HK-2 (cell line): Measurements from ENCODE around the gene ZNF627.
A peak's percentile ranks its signal among the peaks of the same experiment; 100 is the strongest.
"Not testable (repeated sequence)": the region's sequence is repeated elsewhere in the genome, so short reads cannot be mapped to it uniquely, and the experiment has no call there.

ENCODE experiments used
- DNase-seq: peaks from one replicate; pipeline ENCODE4 v3.0.0-alpha.2; 2018; ENCODE audit not compliant: unreplicated experiment

ZNF627 gene

DNA sequence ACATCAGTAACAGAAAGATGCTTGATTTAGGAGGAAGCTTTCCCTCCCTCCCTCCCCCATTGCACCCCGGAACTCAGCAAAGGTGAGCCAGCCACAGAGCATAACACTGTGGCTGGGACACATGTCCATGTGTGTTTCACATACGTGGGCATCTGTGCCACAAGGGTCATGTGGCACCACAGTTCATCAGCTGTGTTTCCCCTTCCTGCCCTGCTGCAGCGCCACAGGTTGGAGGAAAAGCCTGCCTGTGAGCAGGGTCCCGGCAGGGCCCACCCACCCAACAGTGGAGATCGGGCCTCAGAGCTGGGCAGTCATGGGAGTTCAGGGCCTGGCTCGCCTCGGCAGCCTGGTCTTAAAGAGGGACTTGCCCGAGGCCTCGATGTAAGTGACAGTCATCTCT, 22.6 kb upstream of the ZNF627 start:
- no peak for DNase-seq

DNA sequence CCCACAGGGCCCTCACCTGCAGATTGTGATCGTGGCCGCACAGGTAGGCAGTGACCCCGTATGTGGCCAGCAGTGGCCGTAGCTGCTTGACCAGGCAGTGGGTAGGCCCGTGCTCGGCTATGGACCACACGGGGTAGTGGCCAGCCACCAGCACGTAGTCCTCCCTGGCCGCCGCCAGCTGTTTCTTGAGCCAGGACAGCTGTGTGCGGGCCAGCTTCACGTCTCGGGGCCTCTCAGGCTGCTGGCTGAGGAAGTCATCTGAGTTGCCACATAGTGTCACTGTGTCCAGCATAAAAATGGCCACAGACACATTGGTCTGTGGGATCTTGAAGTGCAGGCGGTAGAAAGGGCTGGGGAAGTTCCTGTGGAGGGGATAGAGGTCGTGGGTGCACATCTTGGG, 21.1 kb upstream of the ZNF627 start:
- DNase-seq: no peak

DNA sequence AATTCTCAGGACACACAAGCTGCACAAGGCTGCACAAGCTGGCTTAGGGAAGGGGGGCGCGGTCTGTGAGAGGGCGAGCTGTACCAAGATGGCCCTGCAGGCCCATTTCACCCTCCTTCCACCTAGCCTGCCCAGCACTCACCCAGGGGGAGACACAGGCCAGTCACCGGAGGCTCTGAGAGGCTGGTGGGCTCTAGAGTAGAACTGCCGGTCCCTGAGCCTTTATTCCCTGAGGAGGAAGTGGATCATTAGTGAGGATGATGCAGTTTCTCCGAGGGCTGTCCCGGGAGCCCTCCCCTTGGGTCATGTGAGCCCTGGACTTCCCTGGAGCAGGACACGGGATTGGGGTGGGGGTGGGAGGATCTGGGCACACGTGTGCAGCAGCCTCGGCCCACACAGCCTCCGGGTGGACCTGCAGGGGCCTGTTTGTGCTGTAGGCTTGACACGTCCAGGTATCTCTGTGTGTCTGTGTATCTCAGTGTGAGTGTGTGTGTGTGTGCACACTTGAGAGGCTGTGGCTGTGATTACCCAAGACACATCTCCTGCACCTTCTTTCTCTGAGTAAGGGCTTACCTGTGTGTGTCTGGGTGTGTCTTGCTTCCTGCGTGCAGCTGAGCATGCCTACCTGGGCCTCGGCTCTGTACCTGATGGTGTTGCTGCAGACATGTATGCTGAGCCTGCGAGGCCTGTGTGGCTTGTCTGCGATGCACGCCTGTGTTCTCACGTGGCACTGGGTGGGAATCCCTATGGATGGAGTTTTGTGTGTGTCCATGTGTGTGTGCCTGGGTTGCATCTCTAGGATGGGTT, 19.6 kb upstream of the ZNF627 start, which contains the start of gene ACP5:
ACP5 (minus strand) TSS at position 195 of the 807 bp plus-strand sequence. CDS start 328 bp downstream, outside the sequence.
- DNase-seq: peak; percentile 42

DNA sequence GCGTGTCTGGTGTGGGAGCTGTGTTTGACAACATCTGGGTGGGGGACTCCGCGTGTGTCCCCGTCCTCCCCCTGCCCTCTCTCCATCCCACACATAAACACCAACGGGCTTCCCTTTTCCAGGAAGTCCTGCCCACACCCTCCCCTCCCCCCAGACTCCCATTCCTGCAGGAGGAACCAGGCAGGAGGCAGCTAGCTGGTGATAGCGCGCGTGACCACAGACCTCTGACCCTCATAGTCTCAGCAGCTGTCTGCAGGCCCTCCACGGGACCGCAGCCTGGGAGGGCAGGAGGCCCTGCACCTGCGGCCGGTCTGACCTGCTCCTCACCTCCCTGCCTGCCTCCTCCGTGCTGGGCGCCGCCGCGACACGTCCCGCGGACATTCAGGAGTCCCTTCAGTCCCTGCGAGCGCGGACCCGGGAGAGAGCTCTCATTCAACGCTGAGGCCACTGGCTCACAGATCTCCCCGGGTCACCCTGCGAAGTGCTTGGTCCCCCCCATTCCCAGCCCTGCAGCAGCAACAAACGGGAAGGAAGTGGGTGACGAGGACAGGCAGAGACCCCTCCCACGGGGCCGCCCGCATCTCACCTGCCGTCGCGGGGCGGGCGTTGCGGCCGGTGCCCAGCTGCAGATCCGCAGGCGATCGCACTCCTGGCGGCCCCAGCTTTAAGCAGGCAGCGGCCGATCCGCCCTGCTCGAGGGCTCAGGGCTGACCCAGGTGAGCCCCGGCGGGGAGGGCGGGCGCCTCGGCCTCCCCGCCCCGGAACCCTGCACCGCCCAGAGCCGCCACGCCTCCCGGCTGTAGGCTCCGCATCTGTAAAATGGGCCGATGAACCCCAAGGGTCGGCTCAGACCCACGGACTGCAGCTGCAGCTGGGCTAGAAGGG, 18.8 kb upstream of the ZNF627 start:
- DNase-seq: no peak

DNA sequence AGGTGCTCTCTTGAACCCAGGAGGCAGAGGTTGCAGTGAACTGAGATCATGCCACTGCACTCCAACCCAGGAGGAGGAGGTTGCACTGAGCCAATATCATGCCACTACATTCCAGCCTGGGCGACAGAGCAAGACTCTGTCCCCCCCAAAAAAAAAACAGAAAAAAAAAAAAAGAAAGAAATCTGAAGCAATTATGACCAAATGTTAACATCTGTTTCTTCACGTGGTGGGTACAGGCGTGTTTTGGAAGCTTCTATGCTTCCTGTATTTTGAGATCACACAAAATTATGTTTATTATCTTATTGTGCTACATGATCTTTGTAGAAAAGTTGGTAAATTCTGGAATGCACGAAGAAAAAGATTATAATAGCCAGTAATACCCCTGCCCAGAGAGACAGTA, 17.2 kb upstream of the ZNF627 start:
- no peak for DNase-seq

DNA sequence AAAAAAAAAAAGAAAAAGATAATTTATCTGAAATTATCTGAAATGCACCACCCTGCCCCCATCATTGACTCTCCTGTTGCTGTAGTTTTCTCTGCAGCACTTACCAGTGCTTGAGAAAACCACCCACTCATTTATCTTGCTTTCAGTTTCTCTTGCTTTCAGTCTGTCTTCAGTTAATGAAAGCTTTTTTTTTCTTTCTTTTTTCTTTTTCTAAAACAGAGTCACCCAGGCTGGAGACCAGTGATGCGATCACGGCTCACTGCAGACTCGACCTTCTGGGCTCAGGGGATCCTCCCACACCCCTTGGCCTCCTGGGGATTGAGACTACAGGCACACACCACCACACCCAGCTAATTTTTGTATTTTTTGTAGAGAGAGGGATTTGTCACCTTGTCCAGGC, 15.5 kb upstream of the ZNF627 start:
- no peak for DNase-seq

DNA sequence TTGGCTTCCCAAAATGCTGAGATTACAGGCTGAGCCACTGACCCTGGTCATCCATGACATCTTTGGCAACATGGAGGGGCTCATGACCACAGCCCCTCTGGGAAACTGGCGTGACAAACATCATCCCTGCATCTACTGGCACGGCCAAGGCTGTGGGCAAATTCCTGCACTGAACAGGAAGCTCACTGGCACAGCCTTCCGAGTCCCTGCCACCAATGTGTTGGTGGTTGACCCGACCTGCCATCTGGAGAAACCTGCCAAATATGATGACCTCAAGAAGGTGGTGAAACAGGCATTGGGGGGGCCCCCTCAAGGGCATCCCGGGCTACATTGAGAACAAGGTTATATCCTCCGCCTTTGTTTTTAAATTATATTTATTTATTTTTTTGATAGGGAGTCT, 11.0 kb upstream of the ZNF627 start:
- DNase-seq: no peak

DNA sequence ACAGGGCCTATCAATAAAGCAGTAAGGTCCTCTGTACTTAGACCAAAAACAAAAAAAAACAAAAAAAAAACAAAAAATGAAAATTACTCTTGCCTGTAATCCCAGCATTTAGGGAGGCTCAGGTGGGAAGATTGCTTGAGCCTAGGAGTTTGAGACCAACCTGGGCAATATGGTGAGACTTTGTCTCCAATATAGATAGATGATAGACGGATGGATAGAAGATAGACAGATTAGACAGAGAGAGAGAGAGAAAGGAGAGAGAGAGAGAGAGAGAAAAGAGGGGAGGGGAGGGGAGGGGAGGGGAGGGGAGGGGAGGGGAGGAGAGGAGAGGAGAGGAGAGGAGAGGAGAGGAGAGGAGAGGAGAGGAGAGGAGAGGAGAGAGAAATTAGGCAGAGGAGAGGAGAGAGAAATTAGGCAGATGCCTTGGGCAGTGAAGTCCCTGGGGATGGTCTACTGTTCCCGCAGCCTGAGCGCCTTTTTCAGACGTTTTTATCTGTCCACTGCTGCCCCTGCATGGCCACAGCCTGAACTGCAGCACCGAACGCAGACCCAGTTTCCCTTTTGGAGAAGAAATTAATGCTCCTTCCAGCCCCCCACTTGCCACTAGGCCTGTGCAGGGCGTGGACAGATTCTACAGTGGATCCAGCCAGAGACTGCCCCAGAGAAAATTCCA, 9.8 kb upstream of the ZNF627 start:
- peak; percentile 72 for DNase-seq

DNA sequence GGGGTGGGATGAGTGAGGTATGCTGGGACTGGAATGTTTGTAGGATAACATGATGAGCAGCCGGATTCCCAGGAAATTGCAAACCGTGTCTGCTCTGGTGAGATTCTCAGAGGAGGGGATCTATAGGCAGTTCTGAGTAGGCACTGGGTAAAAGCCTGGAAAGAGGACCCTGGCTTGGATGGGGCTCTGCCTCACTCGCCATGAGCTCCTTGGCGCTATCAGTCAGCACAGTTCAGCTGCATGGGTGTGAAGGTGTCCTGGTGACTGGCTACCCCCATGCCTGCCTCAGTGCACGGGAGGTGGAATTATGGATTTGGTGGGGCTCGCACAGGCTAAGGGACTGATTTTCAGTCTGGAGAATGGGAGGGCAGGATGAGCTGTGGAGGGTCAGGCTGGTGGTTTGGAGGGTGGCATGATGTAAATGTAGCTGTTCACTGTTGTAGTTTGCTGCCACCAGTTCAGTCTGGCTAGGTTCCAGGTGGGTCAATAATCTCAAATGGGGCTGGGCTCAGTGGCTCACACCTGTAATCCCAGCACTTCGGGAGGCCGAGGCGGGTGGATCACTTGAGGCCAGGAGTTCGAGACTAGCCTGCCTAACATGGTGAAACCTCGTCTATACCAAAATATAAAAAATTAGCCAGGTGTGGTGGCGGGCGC, 9.2 kb upstream of the ZNF627 start:
- DNase-seq: no peak

DNA sequence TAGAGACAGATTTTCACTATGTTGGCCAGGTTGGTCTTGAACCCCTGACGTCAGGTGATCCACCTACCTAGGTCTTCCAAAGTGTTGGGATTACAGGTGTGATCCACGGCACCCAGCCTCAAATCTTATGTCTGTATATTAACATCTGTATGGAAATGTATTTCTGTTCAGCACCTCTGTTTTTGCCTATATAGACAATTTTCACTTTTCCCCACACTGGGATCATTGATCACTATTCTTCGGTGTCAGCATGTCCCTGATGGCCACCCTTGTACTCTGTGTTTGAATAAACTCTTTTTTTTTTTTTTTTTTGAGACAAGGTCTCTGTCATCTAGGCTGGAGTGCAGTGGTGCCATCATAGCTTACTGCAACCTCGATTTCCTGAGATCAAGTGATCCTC, 3.2 kb upstream of the ZNF627 start:
- DNase-seq: no peak

DNA sequence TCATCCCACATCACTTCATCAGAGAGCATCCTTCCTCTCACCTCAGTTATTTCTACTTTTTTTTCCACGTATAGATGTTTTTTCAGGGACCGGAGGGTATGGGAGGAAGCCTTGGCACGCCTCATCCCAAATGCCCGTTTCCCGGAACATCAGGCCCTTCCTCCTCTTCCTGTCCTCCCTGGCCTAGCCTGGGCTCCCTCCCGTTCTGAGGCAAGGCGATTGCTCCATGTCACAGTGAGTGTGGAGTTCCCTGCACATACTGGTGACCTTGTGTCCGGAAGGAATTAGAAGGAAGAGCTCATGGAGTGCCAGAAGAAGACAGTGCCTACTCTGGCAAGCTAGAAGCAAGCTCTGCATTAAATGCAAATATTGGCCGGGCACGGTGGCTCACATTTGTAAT, 1.1 kb upstream of the ZNF627 start:
- no peak for DNase-seq

DNA sequence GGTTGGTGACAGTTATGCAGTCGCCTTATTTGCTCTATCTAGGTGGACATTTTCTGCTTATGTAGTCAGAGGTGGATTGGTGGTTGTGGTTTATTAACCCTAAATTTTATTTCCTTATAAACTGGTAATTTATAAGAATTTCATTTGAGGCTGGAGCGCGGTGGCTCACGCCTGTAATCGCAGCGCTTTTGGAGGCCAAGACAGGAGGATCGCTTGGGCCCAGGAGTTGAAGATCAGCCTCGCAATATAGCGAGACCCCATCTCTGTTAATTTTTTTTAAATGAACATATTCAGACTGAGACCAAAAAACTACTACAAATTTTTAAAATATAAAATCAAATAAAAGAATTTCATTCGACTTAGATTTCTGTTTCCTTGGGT, 810 bp downstream of the ZNF627 start:
- DNase-seq: no peak

DNA sequence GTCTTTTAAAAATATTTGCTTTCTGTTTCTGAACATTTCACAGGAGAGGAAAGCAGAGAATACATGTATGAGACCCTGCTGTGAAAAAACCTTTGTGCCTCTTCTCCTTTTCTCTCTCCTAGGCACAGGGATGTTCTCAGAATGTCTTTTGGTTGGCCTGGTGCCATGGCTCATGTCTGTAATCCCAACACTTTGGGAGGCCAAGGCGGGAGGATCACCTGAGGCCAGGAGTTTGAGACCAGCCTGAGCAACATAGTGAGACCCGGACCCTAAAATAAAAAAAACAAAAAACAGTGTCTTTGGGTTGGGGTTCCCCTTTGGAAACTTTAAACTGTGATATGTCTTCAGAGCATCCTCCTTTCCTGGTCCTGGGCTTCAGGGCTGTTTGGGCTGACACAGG, 1.5 kb downstream of the ZNF627 start:
- no peak for DNase-seq

DNA sequence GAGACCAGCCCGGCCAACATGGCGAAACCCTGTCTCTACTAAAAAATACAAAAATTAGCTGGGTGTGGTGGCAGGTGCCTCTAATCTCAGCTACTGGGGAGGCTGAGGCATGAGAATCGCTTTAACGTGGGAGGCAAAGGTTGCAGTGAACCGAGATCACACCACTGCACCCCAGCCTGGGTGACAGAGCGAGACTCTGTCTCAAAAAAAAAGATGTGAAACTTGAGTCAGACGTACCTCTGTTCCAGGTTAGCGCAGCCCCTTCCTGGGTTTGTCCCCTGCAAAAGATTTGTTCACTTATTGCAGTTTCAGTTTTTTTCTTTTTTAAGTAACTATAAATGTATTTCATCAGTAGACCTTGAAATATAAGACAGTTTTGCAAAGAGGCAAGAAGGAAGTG, 2.4 kb downstream of the ZNF627 start:
- DNase-seq: not testable (repeated sequence)

DNA sequence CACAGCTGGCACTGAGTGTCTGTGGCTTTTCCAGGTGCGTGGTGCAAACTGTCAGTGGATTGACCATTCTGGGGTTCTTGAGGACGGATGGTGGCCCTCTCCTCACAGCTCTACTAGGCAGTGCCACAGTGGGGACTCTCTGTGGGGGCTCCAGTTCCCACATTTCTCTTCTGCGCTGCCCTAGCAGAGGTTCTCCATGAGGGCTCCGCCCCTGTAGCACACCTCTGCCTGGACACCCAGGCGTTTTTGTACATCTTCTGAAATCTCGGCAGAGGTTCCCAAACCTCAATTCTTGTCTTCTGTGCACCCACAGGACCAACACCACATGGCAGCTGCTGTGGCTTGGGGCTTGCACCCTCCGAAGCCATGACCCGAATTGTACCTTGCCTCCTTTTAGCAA, 9.2 kb downstream of the ZNF627 start:
- no peak for DNase-seq

DNA sequence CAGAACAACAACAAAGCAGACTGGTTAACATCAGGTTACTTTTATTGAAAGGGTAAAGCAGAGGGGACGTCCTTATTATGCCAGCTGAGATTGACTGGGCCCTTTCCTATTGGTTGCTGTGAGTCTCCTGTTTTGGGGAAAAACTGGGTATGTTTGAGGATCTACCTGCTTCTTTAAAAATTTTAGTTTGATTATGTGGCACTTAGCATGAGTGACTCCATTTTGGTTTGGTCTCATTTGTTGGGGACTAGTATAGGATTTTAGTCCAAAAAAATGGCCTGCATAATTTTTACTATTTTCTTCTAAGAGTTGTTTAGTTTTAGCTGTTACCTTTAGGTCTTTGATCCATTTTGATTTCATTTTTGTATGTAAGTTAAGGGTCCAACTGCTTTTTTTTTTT, 14.4 kb downstream of the ZNF627 start:
- DNase-seq: no peak

DNA sequence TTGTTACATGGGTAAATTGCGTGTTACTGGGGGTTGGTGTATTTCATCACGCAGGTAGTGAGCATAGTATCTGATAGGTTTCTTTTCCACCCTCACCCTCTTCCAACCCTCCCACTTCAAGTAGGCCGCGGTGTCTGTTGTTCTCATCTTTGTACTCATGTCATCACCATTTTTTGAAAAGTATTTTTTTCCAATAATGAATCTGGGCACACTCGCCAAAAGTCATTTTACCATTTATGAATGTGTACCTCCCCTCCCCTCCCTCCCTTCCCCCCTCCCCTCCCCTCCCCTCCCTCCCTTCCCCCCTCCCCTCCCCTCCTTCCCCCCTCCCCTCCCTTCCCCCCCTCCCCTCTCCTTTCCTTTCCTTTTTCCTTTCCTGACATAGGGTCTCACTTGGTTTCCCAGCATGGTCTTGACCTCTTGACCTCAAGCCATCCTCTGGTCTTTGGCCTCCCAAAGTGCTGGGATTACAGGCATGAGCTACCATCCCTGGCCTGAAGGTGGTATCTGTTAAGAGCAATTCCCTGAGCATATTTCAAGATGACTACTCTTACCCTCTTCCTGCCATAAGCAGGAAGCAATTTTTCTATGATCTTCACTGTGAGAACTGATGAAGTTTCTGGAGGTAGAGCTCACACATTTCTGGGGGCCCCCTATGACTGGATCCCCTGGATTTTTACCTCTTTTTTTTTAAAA, 15.7 kb downstream of the ZNF627 start:
- DNase-seq: no peak

DNA sequence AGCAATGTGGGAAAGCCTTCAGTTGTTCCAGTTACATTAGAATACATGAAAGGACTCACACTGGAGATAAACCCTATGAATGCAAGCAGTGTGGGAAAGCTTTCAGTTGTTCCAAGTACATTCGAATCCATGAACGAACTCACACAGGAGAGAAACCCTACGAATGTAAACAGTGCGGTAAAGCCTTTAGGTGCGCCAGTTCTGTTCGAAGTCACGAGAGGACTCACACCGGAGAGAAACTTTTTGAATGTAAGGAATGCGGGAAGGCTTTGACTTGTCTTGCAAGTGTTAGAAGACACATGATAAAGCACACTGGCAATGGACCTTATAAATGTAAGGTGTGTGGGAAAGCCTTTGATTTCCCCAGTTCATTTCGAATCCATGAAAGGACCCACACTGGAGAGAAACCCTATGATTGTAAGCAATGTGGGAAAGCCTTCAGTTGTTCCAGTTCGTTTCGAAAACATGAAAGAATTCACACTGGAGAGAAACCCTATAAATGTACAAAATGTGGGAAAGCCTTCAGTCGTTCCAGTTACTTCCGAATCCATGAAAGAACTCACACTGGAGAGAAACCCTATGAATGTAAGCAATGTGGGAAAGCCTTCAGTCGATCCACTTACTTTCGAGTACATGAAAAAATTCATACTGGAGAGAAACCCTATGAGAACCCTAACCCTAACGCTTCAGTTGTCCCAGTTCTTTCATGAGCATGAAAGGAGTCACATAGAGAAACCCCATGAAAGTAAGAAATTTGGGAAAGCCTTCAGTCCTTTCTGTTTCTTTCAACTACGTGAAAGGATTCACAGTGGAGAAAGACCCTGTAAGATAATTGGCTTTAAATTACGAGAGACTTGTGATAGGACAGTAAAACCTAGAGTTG, 20.1 kb downstream of the ZNF627 start:
- DNase-seq: no peak

DNA sequence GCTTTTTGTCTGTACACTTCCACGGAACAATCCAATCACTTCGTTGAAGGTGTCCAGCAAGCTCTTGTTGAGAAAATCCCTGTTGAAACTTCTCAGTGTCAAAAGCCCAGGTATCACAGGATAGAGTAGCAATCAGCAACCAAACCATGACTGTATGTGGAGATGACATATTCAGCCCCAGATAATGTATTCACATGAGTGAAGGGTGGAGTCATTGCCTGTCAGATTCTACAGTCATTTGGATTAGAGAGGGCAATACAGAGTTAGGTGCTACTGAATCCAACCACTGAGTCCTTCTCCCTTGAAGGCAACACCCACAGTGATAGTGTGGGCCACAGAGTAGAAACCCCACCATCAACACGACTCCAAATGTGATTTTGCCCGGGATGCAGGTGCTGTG, 23.3 kb downstream of the ZNF627 start:
- no peak for DNase-seq

DNA sequence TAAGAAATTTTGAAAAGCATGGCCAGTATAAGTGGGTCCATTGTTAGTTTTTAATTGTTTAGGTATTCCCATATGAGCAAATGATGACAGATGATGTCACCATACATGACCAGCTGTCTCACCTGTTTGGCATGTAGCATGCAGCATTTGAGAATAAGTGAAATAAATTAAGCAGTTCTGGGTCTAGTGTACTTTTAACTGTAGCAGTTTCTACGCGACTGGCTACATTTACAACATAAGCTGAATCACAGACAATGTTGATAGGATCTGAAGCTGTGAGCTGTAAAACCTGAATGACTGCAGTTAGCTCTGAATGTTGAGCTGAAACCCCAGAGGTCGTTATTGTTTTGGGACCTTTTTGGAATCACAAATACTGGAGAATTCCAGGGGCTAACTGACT, 25.1 kb downstream of the ZNF627 start:
- not testable (repeated sequence) for DNase-seq
